ENCODE results near the gene RNF212B.
"Not testable (repeated sequence)": the region's sequence is repeated elsewhere in the genome, so short reads cannot be mapped to it uniquely, and the experiment has no call there.

RNF212B gene

DNA sequence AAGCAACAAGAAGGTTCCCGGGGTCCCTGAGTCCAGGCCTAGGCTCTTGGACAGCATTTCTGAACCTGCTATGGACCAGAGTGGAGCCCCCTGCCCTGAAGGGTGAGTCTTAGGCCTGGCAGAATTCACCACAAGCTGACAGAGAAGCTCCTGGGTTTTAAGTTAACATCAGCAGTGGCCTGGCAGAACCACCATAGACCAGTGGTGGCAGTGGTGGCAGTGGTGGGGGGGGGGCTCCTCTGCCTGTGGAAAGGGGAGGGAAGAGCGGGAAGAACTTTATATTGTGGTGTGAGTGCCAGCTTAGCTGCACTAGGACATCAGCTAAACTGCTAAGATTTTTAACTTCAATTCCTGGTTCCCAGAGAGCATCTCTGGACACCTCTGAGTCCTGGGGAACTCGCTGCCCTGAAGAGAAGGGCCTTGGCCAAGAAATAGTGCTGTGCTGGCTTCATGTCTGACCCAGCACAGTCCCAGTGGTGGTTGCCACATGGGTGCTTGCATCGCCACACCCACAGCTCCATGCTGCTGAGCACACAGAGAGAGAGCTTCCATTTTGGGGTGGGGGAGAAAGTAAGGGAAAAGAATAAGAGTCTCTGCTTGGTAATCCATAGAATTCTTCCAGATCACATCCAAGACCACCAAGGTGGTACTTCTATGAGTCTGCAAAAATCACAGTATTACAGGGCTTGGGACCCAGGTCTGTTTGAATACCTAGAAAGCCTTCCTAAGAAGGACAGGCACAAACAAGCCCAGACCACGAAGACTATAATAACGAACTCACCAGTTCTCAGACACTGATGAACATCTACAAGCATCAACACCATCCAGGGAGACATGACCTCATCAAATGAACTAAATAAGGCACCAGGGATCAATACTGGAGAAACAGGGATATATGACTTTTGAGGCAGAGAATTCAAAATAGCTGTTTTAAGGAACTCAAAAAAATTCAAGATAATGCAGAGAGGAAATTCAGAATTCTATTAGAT lies 20.4 kb upstream of the RNF212B start:
- no peak overlapping the region for H3K4me3 ChIP-seq (ENCODE audit: low read length)
- no peaks in the 10 kb centered on the region for H3K9me2 ChIP-seq (replicated peaks; ENCODE audit: control insufficient read depth, low read length)
- H3K79me2 ChIP-seq (ENCODE audit: control insufficient read depth, low read length), result no peaks in the 10 kb centered on the region
- H3F3A ChIP-seq (ENCODE audit: control insufficient read depth, insufficient read depth), result no peaks in the 10 kb centered on the region
- TF ChIP-seq CTCF (IDR thresholded peaks at IDR 0.05; ENCODE audit: low read depth, low read length, poor library complexity, severe bottlenecking) (no peak), EZH2phosphoT487 (IDR thresholded peaks at IDR 0.05; ENCODE audit: borderline replicate concordance, low read length) (no peak)
- no peak overlapping the region for H3K4me2 ChIP-seq (ENCODE audit: low read length)
- H3K9me3 ChIP-seq (ENCODE audit: control insufficient read depth, insufficient read depth, low read length), result no peaks in the 10 kb centered on the region
- no peaks in the 10 kb centered on the region for H3K36me3 ChIP-seq (ENCODE audit: control insufficient read depth, low read length)
- H3K27me3 ChIP-seq (ENCODE audit: control insufficient read depth, low read length), result peaks cover 6% of the 10 kb centered on the region
- H4K20me1 ChIP-seq (ENCODE audit: control insufficient read depth, insufficient read depth, low read depth, low read length), result no peaks in the 10 kb centered on the region
- no peak overlapping the region for H3K27ac ChIP-seq (ENCODE audit: low read depth, low read length)
- H3K4me1 ChIP-seq (ENCODE audit: control insufficient read depth, low read length), result no peaks in the 10 kb centered on the region

GRCh38 chr14:23219075-23219474 lies 18.7 kb upstream of the RNF212B start:
- Histone ChIP-seq H3K9me2 (replicated peaks; ENCODE audit: control insufficient read depth, low read length) (no peaks in the 10 kb centered on the region), H3K79me2 (ENCODE audit: control insufficient read depth, low read length) (no peaks in the 10 kb centered on the region), H3K9me3 (ENCODE audit: control insufficient read depth, insufficient read depth, low read length) (no peaks in the 10 kb centered on the region), H3K27me3 (ENCODE audit: control insufficient read depth, low read length) (peaks cover 6% of the 10 kb centered on the region), H4K20me1 (ENCODE audit: control insufficient read depth, insufficient read depth, low read depth, low read length) (no peaks in the 10 kb centered on the region), H3K27ac (ENCODE audit: low read depth, low read length) (no peak overlapping the region), H3K4me3 (ENCODE audit: low read length) (no peak overlapping the region), H3K36me3 (ENCODE audit: control insufficient read depth, low read length) (no peaks in the 10 kb centered on the region), H3K4me1 (ENCODE audit: control insufficient read depth, low read length) (no peaks in the 10 kb centered on the region), H3F3A (ENCODE audit: control insufficient read depth, insufficient read depth) (no peaks in the 10 kb centered on the region), H3K4me2 (ENCODE audit: low read length) (no peak overlapping the region)
- no peak for TF ChIP-seq CTCF (IDR thresholded peaks at IDR 0.05; ENCODE audit: low read depth, low read length, poor library complexity, severe bottlenecking)
- TF ChIP-seq EZH2phosphoT487 (IDR thresholded peaks at IDR 0.05; ENCODE audit: borderline replicate concordance, low read length), result no peak

DNA sequence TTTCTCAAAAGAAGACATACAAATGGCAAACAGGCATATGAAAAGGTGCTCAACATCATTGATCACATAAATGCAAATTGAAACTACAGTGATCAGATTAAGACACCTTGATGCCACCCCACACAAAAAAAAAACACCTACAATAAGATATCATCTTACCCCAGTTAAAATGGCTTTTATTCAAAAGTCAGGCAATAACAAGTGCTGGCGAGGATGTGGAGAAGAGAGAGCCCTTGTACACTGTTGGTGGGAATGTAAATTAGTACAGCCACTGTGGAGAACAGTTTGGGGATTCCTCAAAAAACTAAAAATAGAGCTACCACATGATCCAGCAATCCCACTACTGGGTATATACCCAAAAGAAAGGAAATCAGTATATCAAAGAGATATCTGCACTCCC lies 12.8 kb upstream of the RNF212B start:
- not testable (repeated sequence) for H4K20me1 ChIP-seq (ENCODE audit: control insufficient read depth, insufficient read depth, low read depth, low read length); H3K36me3 ChIP-seq (ENCODE audit: control insufficient read depth, low read length); H3K27ac ChIP-seq (ENCODE audit: low read depth, low read length); H3K4me2 ChIP-seq (ENCODE audit: low read length); H3F3A ChIP-seq (ENCODE audit: control insufficient read depth, insufficient read depth); H3K4me1 ChIP-seq (ENCODE audit: control insufficient read depth, low read length); H3K4me3 ChIP-seq (ENCODE audit: low read length); H3K9me2 ChIP-seq (replicated peaks; ENCODE audit: control insufficient read depth, low read length); H3K9me3 ChIP-seq (ENCODE audit: control insufficient read depth, insufficient read depth, low read length); H3K27me3 ChIP-seq (ENCODE audit: control insufficient read depth, low read length); H3K79me2 ChIP-seq (ENCODE audit: control insufficient read depth, low read length)

DNA sequence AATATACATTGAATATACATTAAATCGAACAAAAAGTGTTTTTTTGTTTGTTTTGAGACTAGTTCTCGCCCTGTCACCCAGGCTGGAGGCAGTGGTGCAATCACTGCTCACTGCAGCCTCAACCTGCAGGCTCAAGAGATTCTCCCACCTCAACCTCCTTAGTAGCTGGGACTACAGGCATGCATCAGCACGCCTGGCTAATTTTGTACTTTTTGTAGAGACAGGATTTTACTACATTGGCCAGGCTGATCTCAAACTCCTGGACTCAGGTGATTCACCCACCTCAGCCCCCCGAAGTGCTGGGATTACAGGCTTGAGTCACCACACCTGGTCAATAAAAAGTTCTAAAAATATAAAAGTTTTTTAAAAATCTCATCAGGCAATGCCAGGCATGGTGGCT lies 10.2 kb upstream of the RNF212B start:
- H3K4me1 ChIP-seq (ENCODE audit: control insufficient read depth, low read length), result peaks cover 7% of the 10 kb centered on the region
- H3K36me3 ChIP-seq (ENCODE audit: control insufficient read depth, low read length), result no peaks in the 10 kb centered on the region

More for the DNA sequence above, 10.2 kb upstream of the RNF212B start:
- H3K27ac ChIP-seq (ENCODE audit: low read depth, low read length), result no peak overlapping the region
- H4K20me1 ChIP-seq (ENCODE audit: control insufficient read depth, insufficient read depth, low read depth, low read length), result no peaks in the 10 kb centered on the region
- H3K27me3 ChIP-seq (ENCODE audit: control insufficient read depth, low read length), result no peaks in the 10 kb centered on the region
- H3K79me2 ChIP-seq (ENCODE audit: control insufficient read depth, low read length), result no peaks in the 10 kb centered on the region
- no peaks in the 10 kb centered on the region for H3K9me3 ChIP-seq (ENCODE audit: control insufficient read depth, insufficient read depth, low read length)
- H3K9me2 ChIP-seq (replicated peaks; ENCODE audit: control insufficient read depth, low read length), result no peaks in the 10 kb centered on the region
- no peak overlapping the region for H3K4me2 ChIP-seq (ENCODE audit: low read length)
- TF ChIP-seq CTCF (IDR thresholded peaks at IDR 0.05; ENCODE audit: low read depth, low read length, poor library complexity, severe bottlenecking) (no peak), EZH2phosphoT487 (IDR thresholded peaks at IDR 0.05; ENCODE audit: borderline replicate concordance, low read length) (no peak)
- H3F3A ChIP-seq (ENCODE audit: control insufficient read depth, insufficient read depth), result no peaks in the 10 kb centered on the region
- no peak overlapping the region for H3K4me3 ChIP-seq (ENCODE audit: low read length)

All from DOHH2 (cell line).